ELF-1 (cell line): ENCODE data around the gene USP34.
A peak's percentile ranks its signal among the peaks of the same experiment; 100 is the strongest.
"Not testable (repeated sequence)": the region's sequence is repeated elsewhere in the genome, so short reads cannot be mapped to it uniquely, and the experiment has no call there.

Source experiments
- DNase-seq: peaks from one replicate; pipeline ENCODE4 v3.0.0-alpha.2; 2016; ENCODE audit warnings: low read depth, low spot score

The USP34 gene

DNA sequence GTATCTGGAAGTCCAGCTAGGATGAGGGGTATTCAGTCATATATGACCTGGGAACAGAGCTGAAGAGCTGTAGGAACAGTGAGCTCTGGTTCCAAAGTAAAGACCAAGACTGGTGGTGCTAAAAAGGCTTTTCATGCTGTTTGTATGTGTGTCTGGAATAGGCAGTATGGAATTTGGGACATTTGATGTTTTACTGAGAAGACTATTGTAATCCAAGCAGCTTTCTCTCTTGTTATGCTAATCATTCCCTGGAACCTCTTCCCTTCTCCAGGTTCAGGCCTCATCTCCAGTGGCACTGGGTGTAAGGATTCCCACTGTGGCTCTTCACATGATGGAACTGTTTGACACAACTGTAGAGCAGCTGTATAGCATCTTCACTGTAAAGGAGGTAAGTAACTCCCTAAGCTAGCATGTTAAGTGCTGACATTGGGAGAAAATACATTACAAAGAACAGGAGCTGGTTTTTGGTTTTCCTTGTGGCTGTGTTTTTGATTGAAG lies 285.6 kb downstream of the USP34 start:
- DNase-seq: no peak

DNA sequence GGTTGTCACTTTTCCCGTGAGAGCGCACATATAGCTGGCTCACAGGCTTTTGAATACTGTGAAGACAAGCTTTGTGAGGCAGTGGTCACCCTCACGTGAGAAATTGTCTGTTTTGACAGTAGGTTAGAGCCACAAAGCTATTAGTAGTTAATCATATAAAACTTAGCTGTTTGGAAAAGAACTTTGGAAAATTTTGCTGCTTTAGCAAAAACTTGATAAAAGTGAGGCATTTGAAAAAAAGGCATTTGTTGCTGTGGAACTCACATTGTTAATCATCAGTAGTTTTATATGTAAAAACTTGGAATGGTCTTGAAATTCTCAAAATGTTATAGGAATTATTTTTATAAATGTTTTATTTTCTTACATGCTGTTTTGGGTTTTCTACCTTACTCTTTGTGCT lies 286.6 kb downstream of the USP34 start:
- no peak for DNase-seq

DNA sequence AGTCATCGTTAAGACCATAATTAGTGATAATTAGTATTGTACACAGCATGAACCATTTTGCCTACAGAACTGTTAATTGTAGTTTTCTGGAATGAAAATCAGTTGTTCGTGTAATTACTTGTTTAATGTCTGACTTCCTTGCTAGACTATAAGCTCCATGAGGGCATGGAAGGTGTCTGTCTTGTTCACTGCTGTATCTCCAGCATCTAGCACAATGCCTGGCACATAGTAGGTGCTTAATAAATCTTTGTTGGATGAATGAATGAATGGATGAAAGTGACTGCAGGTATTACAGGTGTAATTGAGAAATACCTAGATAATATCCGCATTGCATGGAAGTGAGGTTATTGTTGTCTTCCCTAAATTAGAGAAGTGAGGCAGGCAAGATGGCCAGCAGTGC lies 287.1 kb downstream of the USP34 start:
- no peak for DNase-seq

DNA sequence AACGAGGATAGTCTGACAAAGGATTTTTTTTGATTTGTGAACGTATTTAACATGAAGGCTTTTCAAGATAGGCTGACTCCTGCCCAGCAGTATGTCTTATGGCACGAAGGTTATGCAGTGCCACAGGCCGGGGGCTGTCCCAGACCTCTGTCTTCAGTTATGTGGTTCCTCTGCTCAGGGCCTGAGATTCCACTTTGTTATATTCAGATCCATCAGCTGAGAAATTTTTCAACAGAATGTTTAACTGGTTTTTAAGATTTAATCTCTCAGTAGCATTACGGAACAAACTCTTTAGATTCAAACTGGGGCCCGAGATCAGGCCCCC lies 288.9 kb downstream of the USP34 start:
- DNase-seq: no peak

DNA sequence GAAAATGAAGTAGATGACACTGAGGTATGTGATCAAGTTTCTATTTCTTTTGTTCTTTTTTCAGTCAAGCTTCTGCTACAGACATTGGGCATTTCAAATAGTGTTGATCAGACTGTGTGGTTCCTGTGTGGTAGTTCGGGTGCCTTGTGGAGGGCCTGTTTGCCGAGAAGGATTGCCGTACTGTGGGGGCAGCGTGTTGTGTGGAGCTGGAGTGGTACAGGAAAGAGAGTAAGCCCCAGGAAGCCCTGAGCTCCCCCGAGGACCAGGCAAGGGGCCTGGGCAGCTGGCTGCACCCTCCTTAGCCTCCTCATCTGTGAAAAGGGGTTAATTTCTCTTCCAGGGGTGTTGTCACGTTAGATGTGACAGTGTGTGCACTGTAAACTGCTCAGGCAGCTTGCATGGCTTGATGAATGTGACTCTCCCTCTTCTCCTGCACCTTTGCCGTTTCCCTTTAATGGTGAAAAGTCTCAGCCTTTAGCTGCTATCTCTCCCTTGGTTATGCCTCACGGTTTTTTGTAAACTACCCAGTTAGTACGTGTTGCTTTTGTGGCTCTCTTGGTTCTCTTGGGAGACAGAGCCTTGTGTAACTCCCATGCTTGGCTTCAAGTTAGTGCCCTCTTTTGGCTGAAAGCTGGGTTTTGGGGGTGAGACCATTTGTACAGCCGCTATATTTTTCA lies 289.4 kb downstream of the USP34 start:
- DNase-seq: no peak

DNA sequence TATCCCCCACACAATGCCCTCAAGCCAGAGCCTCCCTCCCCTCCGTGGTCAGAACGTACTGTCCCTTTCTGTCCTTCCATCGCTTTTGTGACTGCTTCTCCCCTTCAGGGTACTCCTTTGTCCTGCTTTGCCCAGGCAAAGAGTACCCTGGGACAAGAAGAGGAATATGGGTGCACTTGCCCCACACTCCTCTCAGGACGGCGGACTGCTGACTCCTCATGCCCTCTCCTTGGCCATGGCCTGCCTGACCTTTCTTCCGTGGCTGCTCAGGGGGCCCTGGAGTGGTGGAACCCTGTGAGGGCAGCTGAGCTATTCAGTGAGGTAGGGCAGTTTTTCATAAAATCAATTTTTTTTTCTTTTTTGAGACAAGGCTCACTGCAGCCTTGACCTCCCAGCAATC lies 290.2 kb downstream of the USP34 start:
- no peak for DNase-seq

DNA sequence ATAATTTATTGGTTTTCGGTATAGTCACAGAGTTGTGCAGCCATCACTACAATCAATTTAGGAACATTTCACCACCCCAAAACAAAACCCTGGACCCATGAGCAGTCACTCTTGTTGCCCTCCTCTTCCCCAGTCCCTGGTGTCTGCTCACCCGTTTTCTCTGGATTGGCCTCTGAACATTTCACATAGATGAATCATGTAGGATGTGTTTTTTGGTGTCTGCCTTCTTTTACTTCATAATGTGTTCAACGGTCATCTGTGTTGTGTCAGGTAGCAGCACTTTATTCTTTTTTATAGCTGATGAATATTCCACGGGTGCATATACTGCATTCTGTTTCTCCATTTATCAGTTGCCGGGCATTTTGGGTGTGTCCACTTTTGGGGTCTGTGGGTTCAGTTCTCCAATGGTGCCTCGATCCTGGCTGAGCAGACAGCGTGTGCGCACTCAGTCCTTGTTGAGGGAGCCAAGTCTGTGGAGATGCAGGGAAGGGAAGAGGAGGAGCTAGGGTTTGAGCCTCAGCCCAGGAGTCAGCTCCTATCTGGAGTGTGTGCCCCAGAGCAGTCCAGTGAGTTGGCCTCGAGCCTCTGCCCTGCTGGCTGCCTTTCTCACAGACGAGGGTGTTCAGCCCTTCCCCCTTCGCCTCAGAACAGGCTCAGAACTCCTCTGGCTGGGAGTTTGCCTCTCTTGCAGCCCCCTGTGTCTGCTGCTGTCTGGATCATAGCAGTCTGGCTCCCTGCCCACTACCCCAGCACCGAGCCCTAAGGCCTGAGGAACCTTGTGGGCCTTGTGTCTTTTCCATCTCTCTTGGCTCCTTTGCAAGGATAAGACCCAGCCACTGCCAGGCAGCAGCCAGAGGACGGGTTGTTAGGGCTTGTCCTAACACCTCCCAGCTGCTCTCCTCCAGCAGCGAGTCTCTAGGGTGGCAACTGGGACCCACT lies 290.9 kb downstream of the USP34 start:
- DNase-seq: peak; percentile 47

DNA sequence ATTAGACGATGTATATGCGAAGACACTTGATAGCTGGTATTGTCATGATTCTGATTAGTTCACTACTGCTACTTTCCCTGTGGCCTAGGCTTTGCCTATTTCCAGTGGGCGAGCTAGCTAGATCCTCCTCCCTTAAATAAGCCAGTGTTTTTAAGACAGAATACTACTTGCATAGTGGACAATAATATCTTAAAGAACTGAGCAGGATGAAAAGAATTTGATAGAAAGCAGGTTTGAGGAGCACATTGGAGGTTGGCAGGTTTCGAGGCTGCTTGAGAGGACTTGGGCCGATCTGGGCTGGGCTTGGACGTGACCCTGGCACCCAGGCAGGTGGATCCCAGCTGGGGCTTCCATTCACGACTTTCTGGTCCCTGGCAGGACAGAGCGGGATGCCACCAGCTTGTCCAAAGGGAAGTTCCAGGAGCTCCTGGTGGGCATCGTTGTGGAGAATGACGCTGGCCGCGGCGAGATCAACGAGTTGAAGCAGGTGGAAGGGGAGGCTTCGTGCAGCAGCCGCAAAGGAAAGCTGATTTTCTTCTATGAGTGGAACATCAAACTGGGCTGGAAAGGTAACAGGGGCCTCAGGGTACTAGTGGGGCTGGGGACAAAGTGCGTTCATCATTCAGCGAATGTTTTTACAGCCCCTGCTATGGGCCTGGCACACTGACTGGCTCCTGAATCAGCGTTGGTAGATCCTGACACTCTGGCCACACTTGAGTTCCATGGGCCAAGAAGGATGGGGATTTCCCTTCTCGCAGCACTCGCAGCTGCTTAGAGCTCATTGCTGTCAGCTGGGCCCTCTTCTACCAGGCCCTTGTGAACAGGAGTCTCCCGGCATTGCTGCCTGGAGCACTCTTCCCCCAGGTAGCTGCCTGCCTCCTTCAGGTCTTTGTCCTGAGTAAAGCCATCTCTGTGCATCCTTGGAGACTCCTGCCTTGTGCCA lies 292.0 kb downstream of the USP34 start:
- DNase-seq: no peak

DNA sequence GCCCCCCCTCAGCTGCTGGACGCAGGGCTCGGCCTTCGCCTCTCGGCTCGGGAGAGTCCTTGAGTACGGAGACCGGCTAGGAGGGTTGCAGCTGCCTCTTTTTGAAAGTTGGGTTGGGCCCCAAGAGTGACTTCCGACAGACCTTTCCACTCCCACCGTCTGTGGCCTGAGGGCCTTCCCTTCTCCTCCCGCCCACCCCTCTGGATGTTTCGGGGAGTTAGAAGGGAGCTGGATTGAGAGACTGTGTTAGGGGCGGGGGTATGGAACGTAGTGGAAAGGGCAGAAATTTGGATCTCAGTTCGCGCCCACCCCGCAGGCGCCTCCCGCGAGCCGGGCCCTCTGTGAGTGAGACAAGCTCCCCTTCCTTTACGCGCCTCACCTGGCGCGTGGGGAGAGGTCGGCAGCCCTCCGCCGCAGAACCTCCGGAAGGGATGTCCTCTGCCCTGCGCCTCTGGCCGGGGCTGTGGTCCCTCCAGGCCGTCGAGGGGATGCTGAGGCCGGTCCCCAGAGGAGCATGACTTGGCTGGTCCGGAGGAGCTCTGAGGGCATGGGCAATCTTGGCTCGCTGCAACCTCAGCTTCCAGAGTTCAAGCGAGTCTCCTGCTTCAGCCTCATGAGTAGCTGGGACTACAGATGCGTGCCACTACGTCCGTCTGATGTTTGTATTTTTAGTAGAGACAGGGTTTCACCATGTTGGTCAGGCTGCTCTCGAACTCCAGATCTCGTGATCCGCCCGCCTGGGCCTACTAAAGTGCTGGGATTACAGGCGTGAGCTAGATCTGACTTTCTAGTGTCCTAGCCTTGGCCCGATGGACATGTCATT lies 292.9 kb downstream of the USP34 start:
- peak; percentile 53 for DNase-seq

DNA sequence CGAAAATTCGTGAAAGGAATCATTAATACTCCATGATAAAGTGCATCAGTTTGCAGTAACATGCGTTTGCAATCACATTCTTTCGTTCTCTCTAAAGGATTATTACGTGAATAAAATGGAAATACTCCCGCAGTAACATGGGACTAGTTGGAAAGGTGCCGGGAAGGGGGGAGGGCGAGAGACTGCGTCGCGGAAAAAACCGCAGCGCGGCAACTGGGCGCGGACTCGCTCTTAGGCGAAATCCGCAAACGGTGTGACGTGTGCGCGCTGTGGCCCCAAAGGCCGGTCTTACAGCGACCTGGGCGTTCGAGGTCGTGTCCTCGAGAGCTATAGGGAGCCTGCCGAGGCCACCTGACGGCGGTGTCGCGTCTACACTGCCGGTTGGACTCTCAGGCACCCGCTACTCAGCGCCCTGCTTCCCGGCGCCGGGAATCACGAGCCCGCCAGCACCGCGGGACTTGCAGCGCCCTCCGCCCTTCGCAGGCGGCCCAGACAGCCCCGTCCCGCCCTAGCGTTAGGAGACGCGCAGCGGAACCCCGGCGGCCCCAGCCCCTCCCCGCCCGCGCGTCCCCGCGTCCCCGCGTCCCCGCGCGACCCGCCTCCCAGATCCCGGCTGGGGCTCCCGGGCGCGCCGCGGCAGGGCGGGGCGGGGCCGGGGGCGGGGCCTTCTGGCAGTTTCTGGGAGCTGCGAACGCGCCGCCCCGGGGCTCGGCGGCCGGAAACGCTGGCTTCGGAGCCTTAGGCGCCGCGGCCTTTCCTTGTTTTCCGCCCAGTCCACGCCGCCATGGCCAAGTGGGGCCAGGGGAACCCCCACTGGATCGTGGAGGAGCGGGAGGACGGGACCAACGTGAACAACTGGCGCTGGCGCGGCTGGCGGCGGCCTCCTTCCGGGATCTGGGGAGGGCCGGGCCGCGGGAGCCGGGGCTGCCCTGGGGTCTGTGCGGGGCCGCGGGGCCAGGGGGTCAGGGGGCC lies 293.8 kb downstream of the USP34 start:
- peak; percentile 93 for DNase-seq

DNA sequence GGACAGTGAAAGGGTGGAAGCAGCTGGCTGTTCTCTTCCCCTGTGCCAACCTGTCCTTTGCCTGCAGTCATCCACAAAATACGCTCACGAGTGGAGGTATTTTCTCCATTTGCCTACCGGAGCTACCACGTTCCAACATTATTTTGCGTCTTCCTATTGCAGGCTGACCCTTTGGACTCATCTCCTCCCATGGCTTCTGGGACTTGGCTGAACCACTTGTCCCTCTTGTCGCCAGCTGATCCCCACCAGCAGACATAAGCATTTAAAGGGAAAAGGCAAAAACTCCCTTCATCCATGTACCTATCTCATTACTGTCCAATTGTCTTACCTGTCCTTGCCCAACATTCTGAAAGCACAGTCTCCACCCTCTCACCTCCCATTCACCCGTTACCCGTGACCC lies 295.9 kb downstream of the USP34 start:
- DNase-seq: no peak

DNA sequence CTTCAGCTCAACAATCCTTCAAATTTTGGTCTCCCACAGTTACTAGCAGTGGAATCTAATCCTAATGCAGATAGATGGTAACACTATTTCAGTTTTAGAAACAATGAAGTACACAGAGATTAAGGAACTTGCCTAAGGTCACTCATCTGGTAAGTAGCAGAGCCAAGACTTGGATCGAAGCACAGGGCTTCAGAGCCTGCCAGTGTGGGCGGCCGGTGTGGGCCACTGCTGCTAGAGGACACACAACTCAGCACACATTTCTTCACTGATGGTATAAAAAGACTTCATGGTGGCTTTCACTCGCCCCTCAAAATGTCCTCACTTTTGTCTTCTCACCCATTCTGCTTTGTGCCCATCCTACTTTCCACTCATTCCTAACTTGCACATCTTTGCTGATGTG lies 297.8 kb downstream of the USP34 start:
- DNase-seq: no peak

DNA sequence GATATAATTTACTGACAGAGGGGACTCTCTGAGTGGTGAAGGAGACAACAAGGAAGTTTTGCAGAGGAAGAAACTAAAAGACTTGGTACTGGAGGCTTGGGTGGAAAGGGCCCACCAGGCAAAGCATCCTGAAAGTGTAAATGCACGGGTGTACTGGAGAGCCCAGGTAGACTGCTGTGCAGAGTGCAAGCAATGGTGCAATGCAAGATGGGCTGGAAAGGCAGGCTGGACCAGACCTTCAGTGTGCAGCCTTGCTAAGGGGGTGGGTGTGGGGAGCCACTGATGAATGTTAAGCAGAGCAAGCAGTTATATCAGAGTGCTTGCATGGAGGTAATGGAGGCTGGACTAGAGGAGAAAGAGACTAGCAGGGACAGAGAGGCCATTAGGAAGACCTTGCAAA lies 298.2 kb downstream of the USP34 start:
- no peak for DNase-seq

DNA sequence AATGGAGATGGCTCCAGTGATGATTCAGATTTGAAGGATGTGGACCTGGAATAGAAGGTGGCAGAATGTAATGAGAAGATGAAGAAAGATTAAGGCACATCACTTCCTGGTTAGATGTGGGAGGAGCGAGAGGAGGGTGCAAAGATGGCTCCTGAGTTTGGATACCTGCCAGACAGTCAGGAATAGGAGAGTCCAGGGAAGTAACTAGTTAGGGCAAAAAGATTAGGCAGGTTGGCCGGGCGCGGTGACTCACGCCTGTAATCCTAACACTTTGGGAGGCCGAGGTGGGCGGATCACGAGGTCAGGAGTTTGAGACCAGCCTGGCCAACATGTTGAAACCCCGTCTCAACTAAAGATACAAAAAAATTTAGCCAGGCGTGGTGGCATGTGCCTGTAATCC lies 303.3 kb downstream of the USP34 start:
- DNase-seq: no peak

DNA sequence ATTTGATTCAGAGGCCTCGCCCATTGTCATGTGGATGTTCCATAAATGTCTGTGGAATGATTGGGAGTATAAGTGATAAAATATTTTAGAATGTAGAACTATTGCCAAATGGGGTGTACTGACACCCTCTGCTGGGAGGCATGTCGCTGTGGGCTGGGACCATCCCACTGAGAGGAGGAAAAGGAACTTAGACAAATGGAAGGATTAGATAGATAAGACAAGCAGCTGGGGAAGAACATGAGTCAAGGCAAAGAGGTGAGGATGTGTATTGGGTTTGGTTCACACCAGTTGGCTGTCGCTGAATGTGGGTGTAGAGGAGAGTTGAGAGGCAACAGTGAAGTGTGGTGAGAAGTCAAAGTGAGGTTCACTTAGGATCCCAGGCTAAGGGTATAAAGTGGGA lies 304.9 kb downstream of the USP34 start:
- no peak for DNase-seq

DNA sequence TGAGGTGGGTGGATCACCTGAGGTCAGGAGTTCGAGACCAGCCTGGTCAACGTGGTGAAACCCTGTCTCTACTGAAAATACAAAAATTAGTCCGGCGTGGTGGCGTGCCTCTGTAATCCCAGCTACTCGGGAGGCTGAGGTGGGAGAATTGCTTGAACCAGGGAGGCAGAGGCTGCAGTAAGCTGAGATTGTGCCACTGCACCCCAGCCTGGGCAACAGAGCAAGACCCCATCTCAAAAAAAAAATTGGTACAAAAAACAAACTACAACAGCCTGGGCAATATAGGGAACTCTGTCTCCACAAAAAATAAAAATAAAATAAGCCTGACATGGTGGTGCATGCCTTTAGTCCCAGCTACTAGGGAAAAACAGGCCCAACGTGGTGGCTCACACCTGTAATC lies 305.8 kb downstream of the USP34 start:
- DNase-seq: not testable (repeated sequence)

DNA sequence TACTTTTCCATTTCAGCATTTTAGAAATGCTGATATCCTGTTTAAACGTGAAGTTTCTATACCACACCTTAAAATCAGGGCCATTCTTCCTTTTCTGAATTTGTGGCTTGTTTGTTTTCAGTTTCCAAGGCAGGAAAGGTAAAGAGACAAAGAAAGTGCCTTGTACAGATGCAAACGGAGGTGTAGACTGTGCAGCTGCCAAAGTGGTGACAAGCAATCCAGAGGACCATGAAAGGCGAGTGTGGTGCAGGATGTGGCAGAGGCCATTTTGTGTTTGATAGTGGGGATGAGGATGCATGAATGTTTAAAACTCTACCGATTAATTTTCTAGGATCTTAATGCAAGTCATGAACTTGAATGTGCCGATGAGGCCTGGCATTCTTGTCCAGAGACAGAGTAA lies 308.2 kb downstream of the USP34 start:
- DNase-seq: no peak

DNA sequence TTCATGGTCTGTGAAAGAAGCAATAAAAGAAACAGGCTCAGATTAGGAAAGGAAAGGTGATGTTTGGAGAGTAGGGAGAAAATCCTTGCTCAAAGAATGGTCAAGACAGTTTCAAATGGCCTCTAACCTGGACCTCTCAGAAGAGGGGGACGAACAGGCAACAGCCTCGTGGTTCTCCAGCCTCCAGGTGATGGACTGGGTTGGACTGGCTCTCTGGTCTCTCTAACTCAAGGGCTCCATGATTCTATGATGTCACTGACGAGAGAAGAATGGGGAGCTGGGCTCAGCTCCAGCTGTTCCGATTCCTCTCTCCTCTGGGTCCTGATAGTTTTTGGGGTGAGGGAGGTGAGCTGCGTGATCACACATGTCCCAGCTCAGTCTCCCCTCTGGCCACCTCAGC lies 309.0 kb downstream of the USP34 start, which contains the start of gene C2orf74:
C2orf74 (plus strand) TSS at position 301 of the 400 bp plus-strand sequence. CDS start 327 bp downstream, outside the sequence.
- DNase-seq: no peak

DNA sequence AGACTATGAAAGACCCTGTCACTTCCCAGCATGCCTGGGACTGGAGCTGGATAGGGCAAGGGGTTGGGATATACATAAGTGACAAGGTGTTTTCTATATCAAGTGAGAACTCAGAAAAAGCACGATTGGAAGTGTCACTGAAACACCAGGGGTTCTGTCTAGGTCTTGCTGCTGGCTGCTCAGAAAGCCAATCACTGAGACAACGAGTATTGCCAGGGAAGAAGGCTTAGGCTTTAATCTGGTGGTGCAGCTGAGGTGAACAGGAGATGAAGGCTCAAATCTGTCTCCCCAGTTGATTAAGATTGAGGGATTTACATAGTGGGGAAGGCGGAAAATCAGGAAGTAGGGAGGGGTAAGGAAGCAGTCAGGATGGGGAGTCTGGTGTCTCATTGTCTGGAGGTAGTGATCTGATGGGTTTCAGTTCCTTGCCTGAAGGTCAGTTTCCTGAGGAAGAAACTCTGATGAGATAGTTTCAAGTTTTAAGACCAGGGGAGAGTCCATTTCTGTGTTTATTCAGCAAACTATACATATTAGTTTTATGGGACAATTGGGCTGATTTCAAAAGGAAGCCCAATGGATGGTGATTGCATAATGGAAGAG lies 312.4 kb downstream of the USP34 start:
- DNase-seq: no peak
